H1 (cell line): ENCODE data around the gene EBF3. TPM values are rescaled to one million over a fixed set of nuclear protein-coding genes. Genes with fewer than 3 reads are reported as not detected.

ENCODE experiments used
- CTCF ChIA-PET: fragments of 300-600 bp; sonication (Branson Sonifier 250); formaldehyde crosslinking; loops from one replicate; lab custom pipeline; 2021; ENCODE audit not compliant: partially characterized antibody; lab: Charles Lee
- POLR2A ChIA-PET: fragments of 300-600 bp; sonication (Branson Sonifier 250); formaldehyde crosslinking; loops from one replicate; lab custom pipeline; 2021; ENCODE audit warnings: inconsistent platforms; ENCODE audit not compliant: partially characterized antibody; lab: Charles Lee
- DNase-seq, 2 experiments: peaks; one replicate each; pipeline versions ENCODE4 v3.0.0 to v3.0.0-alpha.2; 2010 to 2022; ENCODE audit warnings: low spot score in 2 of 2, low read depth in 1 of 2, mixed read lengths in 1 of 2
- FAIRE-seq: peaks from 2 replicates; lab custom pipeline; 2011; peaks lifted over from hg19 to GRCh38; lab: Jason Lieb, UNC
- H2AFZ ChIP-seq: 2 replicates; pipeline ENCODE4 v1.8.1; 2012; ENCODE audit warnings: low read length, inconsistent platforms
- H2AK5ac ChIP-seq: 2 replicates; pipeline ENCODE4 v1.6.1; 2013; ENCODE audit warnings: low read depth, low read length
- H2BK120ac ChIP-seq: replicated peaks from 2 replicates; pipeline ENCODE3; 2013; ENCODE audit warnings: low read depth, low read length, inconsistent platforms
- H2BK12ac ChIP-seq: 2 replicates; pipeline ENCODE4 v1.6.1; 2013; ENCODE audit warnings: low read depth, low read length
- H2BK15ac ChIP-seq: 2 replicates; pipeline ENCODE4 v1.6.1; 2013; ENCODE audit warnings: low read length
- H2BK20ac ChIP-seq: 2 replicates; pipeline ENCODE4 v1.6.1; 2013; ENCODE audit warnings: low read length
- H2BK5ac ChIP-seq: 2 replicates; pipeline ENCODE4 v1.6.1; 2013; ENCODE audit warnings: low read depth, low read length
- H3K14ac ChIP-seq: 2 replicates; pipeline ENCODE4 v1.6.1; 2013; ENCODE audit warnings: inconsistent platforms; ENCODE audit not compliant: insufficient read length
- H3K18ac ChIP-seq: 2 replicates; pipeline ENCODE4 v1.6.1; 2013; ENCODE audit warnings: low read length; ENCODE audit errors: extremely low read depth
- H3K23ac ChIP-seq: 2 replicates; pipeline ENCODE4 v1.6.1; 2013; ENCODE audit warnings: inconsistent platforms; ENCODE audit not compliant: insufficient read length
- H3K23me2 ChIP-seq: 2 replicates; pipeline ENCODE4 v1.6.1; 2013; ENCODE audit warnings: low read depth, low read length
- H3K27ac ChIP-seq: 2 replicates; pipeline ENCODE4 v1.6.1; 2011; ENCODE audit warnings: low read depth, low read length, inconsistent platforms
- H3K27me3 ChIP-seq, 4 experiments: replicated peaks in 1 of 4; 1 replicate in 1 of 4; 2 replicates in 3 of 4; pipeline versions ENCODE4 v1.6.1 to v1.8.1; 2011 to 2013; ENCODE audit warnings: low read length in 3 of 4, mild to moderate bottlenecking in 3 of 4, inconsistent platforms in 2 of 4, mixed read lengths in 2 of 4, moderate library complexity in 1 of 4; ENCODE audit not compliant: control insufficient read depth in 3 of 4, insufficient read depth in 3 of 4; ENCODE audit errors: extremely low read depth in 1 of 4
- H3K36me3 ChIP-seq, 4 experiments: 2 replicates each; pipeline versions ENCODE4 v1.6.1 to v1.8.1; 2011 to 2013; ENCODE audit warnings: mild to moderate bottlenecking in 4 of 4, low read length in 3 of 4, moderate library complexity in 2 of 4, control low read depth in 1 of 4, inconsistent platforms in 1 of 4; ENCODE audit not compliant: insufficient read depth in 4 of 4, control insufficient read depth in 2 of 4
- H3K4ac ChIP-seq: replicated peaks from 2 replicates; pipeline ENCODE3; 2013; ENCODE audit warnings: low read length, low read depth, mixed read lengths, inconsistent platforms; ENCODE audit not compliant: insufficient read length
- H3K4me1 ChIP-seq, 4 experiments: replicated peaks in 1 of 4; 1 replicate in 1 of 4; 2 replicates in 3 of 4; pipeline versions ENCODE4 v1.6.1 to v1.8.1; 2011 to 2013; ENCODE audit warnings: low read length in 3 of 4, inconsistent platforms in 2 of 4, mixed read lengths in 1 of 4; ENCODE audit not compliant: insufficient read depth in 4 of 4, control insufficient read depth in 3 of 4
- H3K4me2 ChIP-seq, 2 experiments: 2 replicates each; pipeline versions ENCODE4 v1.6.1 to v1.8.1; 2011 to 2013; ENCODE audit warnings: low read depth in 2 of 2, low read length in 2 of 2, control low read depth in 1 of 2, inconsistent platforms in 1 of 2, mild to moderate bottlenecking in 1 of 2; ENCODE audit not compliant: insufficient read depth in 1 of 2
- H3K4me3 ChIP-seq, 4 experiments: fragments of 200-600, 300-600 bp in 1 of 4; sonication (generic), shearing (Covaris generic), sonication (Bioruptor Twin) in 1 of 4; 2 replicates each; pipeline versions ENCODE4 v1.5.1 to v1.8.1; 2011 to 2016; ENCODE audit warnings: low read length in 4 of 4, low read depth in 3 of 4, control low read depth in 2 of 4, inconsistent platforms in 2 of 4, mild to moderate bottlenecking in 2 of 4, mixed read lengths in 1 of 4, moderate library complexity in 1 of 4; ENCODE audit not compliant: insufficient read depth in 2 of 4; ENCODE audit errors: extremely low read depth in 1 of 4
- H3K56ac ChIP-seq: replicated peaks from 2 replicates; pipeline ENCODE3; 2013; ENCODE audit warnings: low read depth, mild to moderate bottlenecking, mixed read lengths, low read length, inconsistent platforms; ENCODE audit not compliant: insufficient read length
- H3K79me1 ChIP-seq: 2 replicates; pipeline ENCODE4 v1.6.1; 2013; ENCODE audit warnings: low read depth, low read length, control low read depth
- H3K79me2 ChIP-seq, 2 experiments: 2 replicates each; pipeline versions ENCODE4 v1.6.1 to v1.8.1; 2012 to 2013; ENCODE audit warnings: low read length in 2 of 2, mild to moderate bottlenecking in 2 of 2, inconsistent platforms in 1 of 2; ENCODE audit not compliant: insufficient read depth in 2 of 2, control insufficient read depth in 1 of 2
- H3K9ac ChIP-seq, 4 experiments: replicated peaks in 1 of 4; 1 replicate in 1 of 4; 2 replicates in 3 of 4; pipeline versions ENCODE4 v1.6.1 to v1.8.1; 2011 to 2013; ENCODE audit warnings: low read depth in 3 of 4, low read length in 3 of 4, control low read depth in 2 of 4, mild to moderate bottlenecking in 2 of 4, moderate library complexity in 2 of 4, inconsistent platforms in 1 of 4; ENCODE audit errors: extremely low read depth in 1 of 4
- H3K9me3 ChIP-seq, 2 experiments: 2 replicates each; pipeline versions ENCODE4 v1.6.1 to v1.8.1; 2012 to 2013; ENCODE audit warnings: mild to moderate bottlenecking in 2 of 2, moderate library complexity in 2 of 2, control low read depth in 1 of 2, inconsistent platforms in 1 of 2, low read depth in 1 of 2, low read length in 1 of 2, mixed read lengths in 1 of 2; ENCODE audit not compliant: insufficient read depth in 2 of 2
- H4K20me1 ChIP-seq, 2 experiments: replicated peaks in 1 of 2; 2 replicates each; pipeline versions ENCODE3 to v1.8.1; 2011 to 2013; ENCODE audit warnings: inconsistent platforms in 2 of 2, low read length in 2 of 2, mild to moderate bottlenecking in 1 of 2; ENCODE audit not compliant: insufficient read depth in 2 of 2, control insufficient read depth in 1 of 2
- H4K5ac ChIP-seq: 2 replicates; pipeline ENCODE4 v1.6.1; 2013; ENCODE audit warnings: low read length, low read depth, mixed read lengths, inconsistent platforms; ENCODE audit not compliant: insufficient read length
- H4K8ac ChIP-seq: 2 replicates; pipeline ENCODE4 v1.8.0; 2013; ENCODE audit warnings: mild to moderate bottlenecking, moderate library complexity, low read length, inconsistent platforms; ENCODE audit not compliant: insufficient read depth; ENCODE audit errors: extremely low read depth
- H4K91ac ChIP-seq: replicated peaks from 2 replicates; pipeline ENCODE3; 2013; ENCODE audit warnings: low read length, mixed read lengths, inconsistent platforms; ENCODE audit not compliant: insufficient read length
- EGR1 ChIP-seq: IDR thresholded peaks from 2 replicates; pipeline ENCODE4 v1.6.1; 2011; ENCODE audit warnings: low read depth, low read length, borderline replicate concordance
- KDM5A ChIP-seq: fragments of 200-600 bp; IDR thresholded peaks from 2 replicates; pipeline ENCODE4 v1.7.1; 2012; ENCODE audit warnings: mild to moderate bottlenecking, low read length, inconsistent platforms, mixed read lengths
- NANOG ChIP-seq: IDR thresholded peaks from 2 replicates; pipeline ENCODE4 v1.6.1; 2011; ENCODE audit warnings: low read length, low read depth, mild to moderate bottlenecking, inconsistent platforms; ENCODE audit not compliant: insufficient read depth, poor library complexity, severe bottlenecking
- RAD21 ChIP-seq, 2 experiments: IDR thresholded peaks in 1 of 2; conservative IDR thresholded peaks in 1 of 2; 2 replicates each; pipeline ENCODE4 v1.6.1; 2011; ENCODE audit warnings: low read depth in 2 of 2, low read length in 2 of 2, improper control_type of control experiment in 1 of 2, inconsistent platforms in 1 of 2, mild to moderate bottlenecking in 1 of 2, moderate library complexity in 1 of 2
- SUZ12 ChIP-seq: fragments of 200-600 bp; sonication (generic); IDR thresholded peaks from 2 replicates; pipeline ENCODE4 v1.6.1; 2012; ENCODE audit warnings: mild to moderate bottlenecking, inconsistent platforms, low read length, moderate library complexity, mixed read lengths
- TAF7 ChIP-seq: optimal IDR thresholded peaks from 2 replicates; pipeline ENCODE3; 2011; ENCODE audit warnings: low read depth, mild to moderate bottlenecking, inconsistent platforms, low read length, moderate library complexity, borderline replicate concordance
- WGBS, 2 experiments: shearing (Covaris generic) in 1 of 2; methylation state at CpG; one replicate each; pipeline versions ENCODE4 v1.1.6 to v1.1.7; 2013 to 2015; ENCODE audit warnings: low lambda C conversion rate in 2 of 2, mixed read lengths in 2 of 2, inconsistent platforms in 1 of 2, low coverage in 1 of 2, missing lambda C conversion rate in 1 of 2; ENCODE audit not compliant: insufficient replicate concordance in 2 of 2, insufficient coverage in 1 of 2, insufficient read length in 1 of 2; ENCODE audit errors: extremely low coverage in 1 of 2, missing lambda C conversion rate in 1 of 2; 5-methylcytosine and 5-hydroxymethylcytosine counted together
- polyA plus RNA-seq, 7 experiments: library from polyadenylated mRNA; depleted of rRNA in 3 of 7; stranded (reverse) in 5 of 7; unstranded in 2 of 7; fragments of >200 nt in 5 of 7; fragments of 200-250 nt in 2 of 7; gene quantifications; 1 replicate in 5 of 7; 2 replicates in 1 of 7; 4 replicates in 1 of 7; pipeline versions ENCODE4 v1.2.1 to v1.2.3, GENCODE V29; 2011 to 2013; ENCODE audit warnings: missing spikeins in 2 of 7, mixed read lengths in 2 of 7
- total RNA-seq: library from RNA; stranded (reverse); fragmentation: NEBNext Ultra II Directional; extraction: Animal tissue kit (Norgen Biotek cat#: 25700); gene quantifications from 2 replicates; pipeline ENCODE4 v1.2.1, GENCODE V29; 2021
- TF ChIP-seq, protein P1 (sequence below): IDR thresholded peaks from 2 replicates; pipeline ENCODE4 v1.6.1; 2011; ENCODE audit warnings: low read depth, mild to moderate bottlenecking, low read length; ENCODE audit not compliant: insufficient read depth
- TF ChIP-seq, protein P2 (sequence below): IDR thresholded peaks from 2 replicates; pipeline ENCODE4 v1.6.1; 2011; ENCODE audit warnings: low read length, improper control_type of control experiment
- TF ChIP-seq, protein P3 (sequence below), 3 experiments: IDR thresholded peaks; 1 replicate in 2 of 3; 2 replicates in 1 of 3; pipeline versions ENCODE4 v1.5.1 to v1.6.1; 2011; ENCODE audit warnings: low read length in 3 of 3, mild to moderate bottlenecking in 3 of 3, inconsistent platforms in 2 of 3, low read depth in 1 of 3, moderate library complexity in 1 of 3; ENCODE audit not compliant: insufficient read depth in 1 of 3; ENCODE audit errors: control extremely low read depth in 1 of 3

The EBF3 gene
- total and polyA plus RNA-seq, 2 of the 8 experiments (the other 6 are each of a cell fraction or from before 2014, with no cell fraction given): 0.08 to 0.26 TPM

DNA sequence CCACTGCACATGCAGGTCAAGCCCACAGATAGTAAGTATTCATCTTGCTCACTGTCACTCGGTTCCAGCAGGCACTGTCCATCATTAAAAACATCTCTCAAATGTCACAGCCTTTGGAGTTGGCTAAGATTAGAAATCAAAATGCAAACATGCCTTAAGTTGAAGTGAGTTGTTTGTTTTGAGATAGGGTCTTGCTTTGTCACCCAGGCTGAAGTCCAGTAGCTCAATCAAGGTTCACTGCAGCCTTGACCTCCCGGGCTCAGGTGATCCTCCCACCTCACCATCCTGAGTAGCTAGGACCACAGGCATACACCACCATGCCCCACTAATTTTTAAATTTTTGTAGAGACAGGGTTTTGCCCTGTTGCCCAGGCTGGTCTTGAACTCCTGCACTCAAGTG is 98.1 kb downstream of the EBF3 start:
- Histone ChIP-seq H2AK5ac (no peak overlapping the region), H4K5ac (no peak overlapping the region), H4K91ac (no peak overlapping the region), H3K9me3 (no peaks in the 10 kb centered on the region), H3K23ac (no peak overlapping the region), H2BK120ac (no peak overlapping the region), H3K4me3 (no peak overlapping the region), H3K9ac (no peak overlapping the region), H3K14ac (no peak overlapping the region), H3K79me1 (no peaks in the 10 kb centered on the region), H4K8ac (no peak overlapping the region), H3K4ac (no peak overlapping the region), H3K27ac (no peak overlapping the region), H2BK5ac (no peak overlapping the region), H3K4me1 (peaks cover 3 to 34% (median 17%) of the 10 kb centered on the region in 4 experiments), H2BK20ac (no peak overlapping the region), H3K23me2 (no peaks in the 10 kb centered on the region), H3K56ac (no peak overlapping the region), H3K18ac (no peak overlapping the region), H3K4me2 (no peak overlapping the region), H4K20me1 (no peaks in the 10 kb centered on the region), H3K79me2 (no peaks in the 10 kb centered on the region), H2BK15ac (no peak overlapping the region), H3K27me3 (0 out of 7 replicates have a peak, but pooled peaks cover 0 to 2% (median 0%) of the 10 kb centered on the region in 4 experiments), H2AFZ (no peak overlapping the region), H2BK12ac (no peak overlapping the region), H3K36me3 (no peaks in the 10 kb centered on the region)
- WGBS, 2 experiments: 88% methylated on average over 2 of the region's 2 CpGs; no CpG with 5 or more reads in 1 of the 2 experiments
- ChIA-PET POLR2A (no interaction called here), CTCF (interaction anchor here (1.7 to 9.4 kb wide), 3 partner anchors 12 to 68 kb away, joined by 3 to 123 read pairs (median 24); no protein-coding TSS in a partner anchor)
- FAIRE-seq: no peak
- DNase-seq: no peak
- no peak for TF ChIP-seq TAF7
- TF ChIP-seq, protein P1, sequence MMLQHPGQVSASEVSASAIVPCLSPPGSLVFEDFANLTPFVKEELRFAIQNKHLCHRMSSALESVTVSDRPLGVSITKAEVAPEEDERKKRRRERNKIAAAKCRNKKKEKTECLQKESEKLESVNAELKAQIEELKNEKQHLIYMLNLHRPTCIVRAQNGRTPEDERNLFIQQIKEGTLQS: no peak
- TF ChIP-seq NANOG: no peak
- TF ChIP-seq, protein P2, sequence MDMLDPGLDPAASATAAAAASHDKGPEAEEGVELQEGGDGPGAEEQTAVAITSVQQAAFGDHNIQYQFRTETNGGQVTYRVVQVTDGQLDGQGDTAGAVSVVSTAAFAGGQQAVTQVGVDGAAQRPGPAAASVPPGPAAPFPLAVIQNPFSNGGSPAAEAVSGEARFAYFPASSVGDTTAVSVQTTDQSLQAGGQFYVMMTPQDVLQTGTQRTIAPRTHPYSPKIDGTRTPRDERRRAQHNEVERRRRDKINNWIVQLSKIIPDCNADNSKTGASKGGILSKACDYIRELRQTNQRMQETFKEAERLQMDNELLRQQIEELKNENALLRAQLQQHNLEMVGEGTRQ: no peak
- TF ChIP-seq KDM5A: no peak
- no peak for TF ChIP-seq SUZ12
- no peak for TF ChIP-seq EGR1
- TF ChIP-seq RAD21 (IDR thresholded peaks at IDR 0.05 in 1 of 2, conservative IDR thresholded peaks at IDR 0.05 in 1 of 2; ENCODE audit: low read depth in 2 of 2, low read length in 2 of 2): no peak
- TF ChIP-seq, protein P3, sequence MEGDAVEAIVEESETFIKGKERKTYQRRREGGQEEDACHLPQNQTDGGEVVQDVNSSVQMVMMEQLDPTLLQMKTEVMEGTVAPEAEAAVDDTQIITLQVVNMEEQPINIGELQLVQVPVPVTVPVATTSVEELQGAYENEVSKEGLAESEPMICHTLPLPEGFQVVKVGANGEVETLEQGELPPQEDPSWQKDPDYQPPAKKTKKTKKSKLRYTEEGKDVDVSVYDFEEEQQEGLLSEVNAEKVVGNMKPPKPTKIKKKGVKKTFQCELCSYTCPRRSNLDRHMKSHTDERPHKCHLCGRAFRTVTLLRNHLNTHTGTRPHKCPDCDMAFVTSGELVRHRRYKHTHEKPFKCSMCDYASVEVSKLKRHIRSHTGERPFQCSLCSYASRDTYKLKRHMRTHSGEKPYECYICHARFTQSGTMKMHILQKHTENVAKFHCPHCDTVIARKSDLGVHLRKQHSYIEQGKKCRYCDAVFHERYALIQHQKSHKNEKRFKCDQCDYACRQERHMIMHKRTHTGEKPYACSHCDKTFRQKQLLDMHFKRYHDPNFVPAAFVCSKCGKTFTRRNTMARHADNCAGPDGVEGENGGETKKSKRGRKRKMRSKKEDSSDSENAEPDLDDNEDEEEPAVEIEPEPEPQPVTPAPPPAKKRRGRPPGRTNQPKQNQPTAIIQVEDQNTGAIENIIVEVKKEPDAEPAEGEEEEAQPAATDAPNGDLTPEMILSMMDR (IDR thresholded peaks at IDR 0.05; ENCODE audit: control extremely low read depth in 1 of 3, insufficient read depth in 1 of 3, low read depth in 1 of 3, low read length in 3 of 3): no peak
